ENCODE results near the gene SMG9.

SMG9 gene, protein sequence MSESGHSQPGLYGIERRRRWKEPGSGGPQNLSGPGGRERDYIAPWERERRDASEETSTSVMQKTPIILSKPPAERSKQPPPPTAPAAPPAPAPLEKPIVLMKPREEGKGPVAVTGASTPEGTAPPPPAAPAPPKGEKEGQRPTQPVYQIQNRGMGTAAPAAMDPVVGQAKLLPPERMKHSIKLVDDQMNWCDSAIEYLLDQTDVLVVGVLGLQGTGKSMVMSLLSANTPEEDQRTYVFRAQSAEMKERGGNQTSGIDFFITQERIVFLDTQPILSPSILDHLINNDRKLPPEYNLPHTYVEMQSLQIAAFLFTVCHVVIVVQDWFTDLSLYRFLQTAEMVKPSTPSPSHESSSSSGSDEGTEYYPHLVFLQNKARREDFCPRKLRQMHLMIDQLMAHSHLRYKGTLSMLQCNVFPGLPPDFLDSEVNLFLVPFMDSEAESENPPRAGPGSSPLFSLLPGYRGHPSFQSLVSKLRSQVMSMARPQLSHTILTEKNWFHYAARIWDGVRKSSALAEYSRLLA

DNA sequence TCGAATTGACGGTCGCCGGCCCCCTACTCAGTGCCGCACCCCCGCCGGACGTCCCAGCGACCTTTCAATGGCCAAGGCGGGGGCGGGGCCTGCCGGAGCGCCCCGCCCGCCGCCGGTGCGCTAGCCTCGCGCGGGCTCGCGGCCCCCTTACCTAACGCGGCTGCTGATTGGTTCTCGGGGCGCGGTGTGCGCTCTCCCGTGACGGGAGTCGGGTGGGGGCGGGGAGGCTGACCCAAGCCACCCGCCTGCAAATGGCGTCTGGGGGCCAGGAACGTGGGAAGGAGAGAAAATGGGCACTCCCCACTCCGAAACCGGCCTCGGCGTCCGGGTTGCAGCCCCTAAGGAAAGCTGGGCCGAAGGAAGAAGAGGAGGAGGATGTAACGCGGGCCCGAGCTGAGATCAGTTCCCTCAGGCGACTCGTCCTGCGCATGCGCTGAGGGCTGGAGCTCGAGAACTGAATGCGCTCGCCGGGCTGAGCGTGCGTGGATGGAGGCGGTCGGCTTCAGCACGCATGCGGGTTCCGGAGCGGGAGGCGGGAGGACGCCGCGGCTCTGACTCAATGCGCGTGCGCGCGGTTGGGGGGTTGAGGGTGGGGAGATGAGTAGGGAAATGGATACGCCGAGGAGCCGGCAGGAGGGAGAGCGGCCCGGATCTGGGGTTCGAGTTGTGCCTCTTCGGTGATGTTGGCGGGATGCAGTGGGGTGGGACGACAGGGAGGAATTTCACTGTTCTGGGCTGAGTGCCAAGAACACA is at the start of gene SMG9:
TSS of gene SMG9 (minus strand) at position 460 of the 753 bp plus-strand sequence. CDS start 4,221 bp downstream, outside the sequence.
- H3K27ac Mint-ChIP-seq: peak within 1 kb of the TSS; percentile 99
- H3K4me1 Mint-ChIP-seq (ENCODE audit: low read depth): peaks cover 56% of the 10 kb centered on the region
- no peaks in the 10 kb centered on the region for H3K9me3 Mint-ChIP-seq
- peaks cover 39% of the 10 kb centered on the region for H3K36me3 Mint-ChIP-seq (ENCODE audit: low read depth)
- H3K4me3 Mint-ChIP-seq: peak within 1 kb of the TSS; percentile 96
- H3K27me3 Mint-ChIP-seq (ENCODE audit: low read depth): no peaks in the 10 kb centered on the region

GRCh38 chr19:43804432-43804831 is 49.7 kb upstream of the SMG9 start:
- no peaks in the 10 kb centered on the region for H3K9me3 Mint-ChIP-seq
- H3K36me3 Mint-ChIP-seq (ENCODE audit: low read depth): no peaks in the 10 kb centered on the region
- H3K4me1 Mint-ChIP-seq (ENCODE audit: low read depth): no peaks in the 10 kb centered on the region
- no peak overlapping the region for H3K27ac Mint-ChIP-seq
- H3K27me3 Mint-ChIP-seq (ENCODE audit: low read depth): peaks cover 18% of the 10 kb centered on the region
- H3K4me3 Mint-ChIP-seq: no peak overlapping the region

GRCh38 chr19:43802216-43802951 is 47.6 kb upstream of the SMG9 start, which contains the start of gene LYPD5:
Gene LYPD5 (minus strand): TSS chr19:43802447. CDS start chr19:43802380, 67 bp downstream.
- H3K4me3 Mint-ChIP-seq: no peak within 1 kb of the TSS
- no peak within 1 kb of the TSS for H3K27ac Mint-ChIP-seq
- H3K36me3 Mint-ChIP-seq (ENCODE audit: low read depth): no peaks in the 10 kb centered on the region
- H3K4me1 Mint-ChIP-seq (ENCODE audit: low read depth): peaks cover 5% of the 10 kb centered on the region
- H3K27me3 Mint-ChIP-seq (ENCODE audit: low read depth): peaks cover 12% of the 10 kb centered on the region
- no peaks in the 10 kb centered on the region for H3K9me3 Mint-ChIP-seq

DNA sequence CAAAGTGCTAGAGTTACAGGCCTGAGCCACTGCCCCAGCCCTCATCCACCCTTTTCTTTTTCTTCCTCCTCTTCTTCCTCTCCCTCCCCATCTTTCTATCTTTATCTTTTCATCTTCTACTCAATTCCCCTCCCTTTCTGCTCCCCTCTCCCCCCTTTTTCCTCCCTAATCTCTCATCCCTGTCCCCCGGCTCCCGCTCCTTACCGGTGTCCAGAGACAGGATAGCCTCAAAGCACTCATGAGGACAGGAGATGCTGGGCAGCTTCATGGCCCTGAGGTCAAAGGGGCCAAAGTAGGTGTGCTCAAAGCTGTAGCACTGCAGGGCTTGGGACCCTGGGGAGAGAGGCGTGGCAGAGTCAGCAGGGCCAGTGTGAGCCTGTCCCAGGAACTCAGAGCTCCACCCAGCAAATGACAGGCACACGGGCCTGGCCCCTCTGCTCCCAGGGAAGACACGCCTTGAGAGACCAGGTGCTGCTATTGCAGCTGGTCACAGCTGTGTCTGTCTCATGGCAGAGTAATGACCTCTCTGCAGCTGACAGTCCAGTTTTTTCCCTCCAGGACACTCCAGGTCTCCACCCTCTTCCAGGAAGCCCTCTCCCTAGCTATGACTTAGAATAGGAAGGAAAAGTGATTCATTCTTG is 44.9 kb upstream of the SMG9 start:
- H3K27ac Mint-ChIP-seq: no peak overlapping the region
- H3K27me3 Mint-ChIP-seq (ENCODE audit: low read depth): peaks cover 11% of the 10 kb centered on the region
- peaks cover 7% of the 10 kb centered on the region for H3K4me1 Mint-ChIP-seq (ENCODE audit: low read depth)

DNA sequence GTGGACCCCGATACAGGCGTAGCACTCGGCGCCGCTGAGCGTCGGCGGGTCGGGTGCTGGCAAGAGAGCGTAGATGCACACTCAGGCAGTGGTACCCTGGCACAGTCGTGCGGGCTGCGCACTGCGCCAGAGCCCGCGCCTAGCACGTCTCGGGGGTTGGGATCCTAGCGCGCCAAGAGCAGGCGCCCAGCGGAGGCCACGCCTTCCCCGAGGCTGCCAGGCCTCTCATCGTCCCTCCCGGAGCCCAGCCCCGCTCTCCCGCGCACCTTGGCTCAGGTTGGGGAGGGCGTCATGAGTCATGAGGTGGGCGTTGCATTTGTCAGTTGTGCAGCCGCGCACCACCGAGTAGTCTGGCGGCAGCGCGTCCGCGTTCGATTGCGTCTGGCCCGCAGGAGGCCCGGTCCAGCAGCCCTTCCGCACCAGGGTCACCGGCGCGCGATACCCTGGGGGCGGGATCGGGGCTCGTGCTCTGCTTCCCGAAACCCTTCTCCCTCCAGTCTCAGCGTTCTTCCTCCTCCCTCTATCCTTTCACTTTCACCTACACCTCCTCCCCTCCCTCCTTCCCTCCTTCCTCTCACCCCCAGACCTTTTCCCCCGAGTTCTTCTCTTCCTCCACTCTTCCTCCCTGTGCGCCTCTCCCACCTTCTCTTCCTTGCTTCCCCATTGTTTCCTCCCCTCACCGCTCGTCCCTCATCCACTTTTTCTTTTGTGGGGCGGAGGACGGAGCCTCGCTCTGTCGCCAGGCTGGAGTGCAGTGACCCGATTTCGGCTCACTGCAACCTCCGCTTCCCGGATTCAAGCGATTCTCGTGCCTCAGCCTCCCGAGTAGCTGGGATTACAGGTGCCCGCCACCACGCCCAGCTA is 44.0 kb upstream of the SMG9 start:
- no peak overlapping the region for H3K27ac Mint-ChIP-seq
- H3K9me3 Mint-ChIP-seq: no peaks in the 10 kb centered on the region
- H3K4me3 Mint-ChIP-seq: peak overlapping the region; percentile 65
- peaks cover 7% of the 10 kb centered on the region for H3K4me1 Mint-ChIP-seq (ENCODE audit: low read depth)
- no peaks in the 10 kb centered on the region for H3K36me3 Mint-ChIP-seq (ENCODE audit: low read depth)
- peaks cover 14% of the 10 kb centered on the region for H3K27me3 Mint-ChIP-seq (ENCODE audit: low read depth)

More for the DNA sequence above, 44.9 kb upstream of the SMG9 start:
- Mint-ChIP-seq H3K36me3 (ENCODE audit: low read depth) (no peaks in the 10 kb centered on the region), H3K9me3 (no peaks in the 10 kb centered on the region), H3K4me3 (peak overlapping the region; percentile 65)

GRCh38 chr19:43798026-43798545 is 43.3 kb upstream of the SMG9 start:
- H3K27me3 Mint-ChIP-seq (ENCODE audit: low read depth): peaks cover 21% of the 10 kb centered on the region
- H3K9me3 Mint-ChIP-seq: no peaks in the 10 kb centered on the region
- no peaks in the 10 kb centered on the region for H3K36me3 Mint-ChIP-seq (ENCODE audit: low read depth)
- H3K27ac Mint-ChIP-seq: no peak overlapping the region
- peaks cover 7% of the 10 kb centered on the region for H3K4me1 Mint-ChIP-seq (ENCODE audit: low read depth)
- H3K4me3 Mint-ChIP-seq: peak overlapping the region; percentile 65

- Mint-ChIP-seq H3K4me3 (peak overlapping the region; percentile 49), H3K4me1 (ENCODE audit: low read depth) (peaks cover 7% of the 10 kb centered on the region), H3K36me3 (ENCODE audit: low read depth) (no peaks in the 10 kb centered on the region), H3K27me3 (ENCODE audit: low read depth) (peaks cover 21% of the 10 kb centered on the region), H3K27ac (no peak overlapping the region), H3K9me3 (no peaks in the 10 kb centered on the region)
Measured at GRCh38 chr19:43797556-43797955, 42.8 kb upstream of the SMG9 start.

DNA sequence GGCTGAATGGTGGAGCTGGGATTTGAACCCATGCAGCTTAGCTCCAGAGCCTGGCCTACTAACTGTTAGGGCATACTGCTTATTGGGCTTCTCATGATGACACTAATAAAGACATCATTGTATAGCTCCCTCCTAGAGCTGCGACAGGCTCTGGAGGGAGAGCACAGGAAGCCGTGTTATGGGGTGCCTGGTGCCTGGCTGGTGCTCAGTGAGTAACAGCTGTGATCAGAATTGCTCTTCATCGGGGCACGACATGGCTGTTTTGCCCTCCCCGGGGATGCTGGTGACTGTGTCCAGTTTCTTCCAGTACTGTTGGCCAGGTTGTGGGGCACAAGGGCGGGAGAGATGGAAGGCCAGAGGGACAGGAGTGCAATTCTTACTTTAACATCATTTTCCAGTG is 42.4 kb upstream of the SMG9 start:
- no peak overlapping the region for H3K27ac Mint-ChIP-seq
- H3K27me3 Mint-ChIP-seq (ENCODE audit: low read depth): peaks cover 21% of the 10 kb centered on the region
- no peaks in the 10 kb centered on the region for H3K9me3 Mint-ChIP-seq
- no peaks in the 10 kb centered on the region for H3K36me3 Mint-ChIP-seq (ENCODE audit: low read depth)
- H3K4me3 Mint-ChIP-seq: peak overlapping the region; percentile 49
- peaks cover 7% of the 10 kb centered on the region for H3K4me1 Mint-ChIP-seq (ENCODE audit: low read depth)

GRCh38 chr19:43790587-43790986 is 35.8 kb upstream of the SMG9 start:
- Mint-ChIP-seq H3K36me3 (ENCODE audit: low read depth) (no peaks in the 10 kb centered on the region), H3K27ac (no peak overlapping the region), H3K4me3 (no peak overlapping the region), H3K4me1 (ENCODE audit: low read depth) (no peaks in the 10 kb centered on the region), H3K9me3 (no peaks in the 10 kb centered on the region), H3K27me3 (ENCODE audit: low read depth) (peaks cover 14% of the 10 kb centered on the region)

- Mint-ChIP-seq H3K36me3 (ENCODE audit: low read depth) (no peaks in the 10 kb centered on the region), H3K4me1 (ENCODE audit: low read depth) (peaks cover 12% of the 10 kb centered on the region), H3K4me3 (no peak overlapping the region), H3K27ac (no peak overlapping the region), H3K9me3 (no peaks in the 10 kb centered on the region), H3K27me3 (ENCODE audit: low read depth) (peaks cover 13% of the 10 kb centered on the region)
Measured at GRCh38 chr19:43789029-43789428, 34.3 kb upstream of the SMG9 start.

DNA sequence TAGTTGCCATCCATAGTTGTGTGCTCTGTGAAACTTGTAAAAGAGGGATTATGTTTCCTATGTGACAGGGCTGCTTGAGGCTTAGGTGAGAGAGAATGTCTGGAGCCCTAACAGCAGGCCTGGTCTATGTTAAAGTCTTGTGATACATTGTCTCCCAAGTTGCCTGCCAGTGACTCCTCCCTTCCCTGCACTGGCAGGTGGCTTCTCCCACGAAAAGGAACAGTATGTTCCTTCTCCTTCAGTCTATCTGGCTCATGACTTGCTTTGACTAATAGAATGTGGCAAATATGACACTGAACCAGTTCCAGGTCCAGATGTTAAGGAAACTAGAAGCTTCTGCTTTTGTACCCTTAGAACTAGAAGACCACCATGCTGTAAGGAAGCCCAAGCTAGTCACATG is 31.9 kb upstream of the SMG9 start:
- H3K36me3 Mint-ChIP-seq (ENCODE audit: low read depth): no peaks in the 10 kb centered on the region
- H3K4me3 Mint-ChIP-seq: no peak overlapping the region
- H3K27me3 Mint-ChIP-seq (ENCODE audit: low read depth): peaks cover 3% of the 10 kb centered on the region

GRCh38 chr19:43784981-43785808 is 30.4 kb upstream of the SMG9 start:
- no peaks in the 10 kb centered on the region for H3K9me3 Mint-ChIP-seq
- peaks cover 41% of the 10 kb centered on the region for H3K4me1 Mint-ChIP-seq (ENCODE audit: low read depth)
- peaks cover 2% of the 10 kb centered on the region for H3K36me3 Mint-ChIP-seq (ENCODE audit: low read depth)
- H3K27me3 Mint-ChIP-seq (ENCODE audit: low read depth): peaks cover 3% of the 10 kb centered on the region
- H3K4me3 Mint-ChIP-seq: peak overlapping the region; percentile 52
- peak overlapping the region; percentile 97 for H3K27ac Mint-ChIP-seq

More for the DNA sequence above, 31.9 kb upstream of the SMG9 start:
- Mint-ChIP-seq H3K9me3 (no peaks in the 10 kb centered on the region), H3K4me1 (ENCODE audit: low read depth) (peaks cover 34% of the 10 kb centered on the region), H3K27ac (no peak overlapping the region)
